ENCODE measurements around the gene SLC52A1. TPM values are rescaled to one million over a fixed set of nuclear protein-coding genes. Genes with fewer than 3 reads are reported as not detected.

The SLC52A1 gene
- polyA plus RNA-seq, 2 of the 4 experiments (the other 2 are of a cell fraction) = 1.0 to 1.4 TPM

DNA sequence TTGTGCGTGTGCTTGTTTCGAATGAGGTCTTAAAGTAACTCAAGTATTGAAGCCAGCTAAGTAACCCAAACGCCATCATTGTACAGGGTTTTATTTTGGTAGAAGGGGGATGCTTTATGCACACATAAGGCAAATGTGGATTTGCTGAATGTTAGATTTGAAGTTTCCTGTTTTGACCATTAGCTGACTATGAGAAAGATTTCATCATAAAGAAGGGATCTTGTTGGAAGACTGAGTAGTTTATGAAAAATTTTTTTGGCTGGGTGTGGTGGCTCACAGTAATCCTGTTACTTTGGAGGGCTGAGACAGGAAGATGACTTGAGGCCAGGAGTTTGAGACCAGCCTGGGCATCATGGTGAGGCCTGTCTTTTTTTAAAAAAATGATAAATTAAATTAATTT lies 33.0 kb upstream of the SLC52A1 start:
- Histone ChIP-seq H3K4me3 (no peak overlapping the region), H3K9me3 (peaks cover 9% of the 10 kb centered on the region; the same call in 1 of the 3 replicates), H3K27ac (no peak overlapping the region), H3K4me2 (no peak overlapping the region), H3K4me1 (no peaks in the 10 kb centered on the region)
- DNase-seq (ENCODE audit: low read depth in 1 of 2, low spot score in 1 of 2) (no peak), ATAC-seq (no peak), FAIRE-seq (no peak)
- CTCF ChIA-PET = interaction anchor here (1.1 to 1.6 kb wide), 4 partner anchors 40 to 502 kb away, joined by 3 to 5 read pairs (median 4); partner anchors contain the start of gene CAMTA2
- POLR2A ChIA-PET = no interaction called here
- TF ChIP-seq JUN (IDR thresholded peaks at IDR 0.05) (no peak), HOXA7 (CRISPR knock-in tag; IDR thresholded peaks at IDR 0.05) (no peak)
- 79% methylated on average over 3 of the region's 3 CpGs for WGBS (ENCODE audit: missing lambda C conversion rate)

GRCh38 chr17:5065227-5065744 lies 30.1 kb upstream of the SLC52A1 start:
- H3K4me2 ChIP-seq = no peak overlapping the region
- DNase-seq (ENCODE audit: low read depth in 1 of 2, low spot score in 1 of 2) (no peak), FAIRE-seq (peak; percentile 23), ATAC-seq (no peak)
- TF ChIP-seq MAFK (IDR thresholded peaks at IDR 0.05; ENCODE audit: partially characterized antibody) (peak; percentile 70), NR3C1 (IDR thresholded peaks at IDR 0.05) (no peak), KDM5A (IDR thresholded peaks at IDR 0.05) (no peak)
- TF ChIP-seq, protein P1, sequence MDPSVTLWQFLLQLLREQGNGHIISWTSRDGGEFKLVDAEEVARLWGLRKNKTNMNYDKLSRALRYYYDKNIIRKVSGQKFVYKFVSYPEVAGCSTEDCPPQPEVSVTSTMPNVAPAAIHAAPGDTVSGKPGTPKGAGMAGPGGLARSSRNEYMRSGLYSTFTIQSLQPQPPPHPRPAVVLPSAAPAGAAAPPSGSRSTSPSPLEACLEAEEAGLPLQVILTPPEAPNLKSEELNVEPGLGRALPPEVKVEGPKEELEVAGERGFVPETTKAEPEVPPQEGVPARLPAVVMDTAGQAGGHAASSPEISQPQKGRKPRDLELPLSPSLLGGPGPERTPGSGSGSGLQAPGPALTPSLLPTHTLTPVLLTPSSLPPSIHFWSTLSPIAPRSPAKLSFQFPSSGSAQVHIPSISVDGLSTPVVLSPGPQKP (IDR thresholded peaks at IDR 0.05; ENCODE audit: low read depth, low read length) = no peak
- H3K4me3 ChIP-seq = no peak overlapping the region
- peaks cover 3% of the 10 kb centered on the region; the same call in 1 of the 3 replicates for H3K9me3 ChIP-seq
- CTCF ChIA-PET = interaction anchor here (1.1 to 5.3 kb wide), 2 partner anchors 77 to 162 kb away, joined by 3 to 51 read pairs; partner anchors contain the start of genes CAMTA2 and CHRNE
- POLR2A ChIA-PET = no interaction called here
- no peak overlapping the region for H3K27ac ChIP-seq
- H3K4me1 ChIP-seq = no peaks in the 10 kb centered on the region
- WGBS (ENCODE audit: missing lambda C conversion rate) = 37% methylated on average over 1 of the region's 1 CpG

DNA sequence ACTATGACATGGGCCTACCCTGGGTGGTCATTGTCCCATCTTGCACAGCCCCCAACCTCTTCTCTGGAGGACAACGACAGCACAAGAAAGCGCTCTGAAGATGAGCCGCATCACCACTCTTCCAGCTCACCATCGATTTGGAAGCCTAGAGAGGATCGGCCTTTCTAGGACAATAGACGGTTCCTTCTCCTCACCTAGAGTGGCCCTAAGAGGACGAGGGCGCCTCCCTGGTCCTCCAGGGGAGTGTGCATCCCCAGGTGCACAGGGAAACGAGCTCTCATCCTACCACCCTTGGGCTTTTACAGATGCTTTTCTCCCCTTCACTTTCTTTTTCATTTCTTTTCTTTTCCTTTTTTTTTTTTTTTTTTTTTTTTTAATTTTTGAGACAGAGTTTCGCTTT lies 20.3 kb upstream of the SLC52A1 start:
- 80% methylated on average over 10 of the region's 10 CpGs for WGBS (ENCODE audit: missing lambda C conversion rate)
- ATAC-seq = peak in 1 of 2 experiments; percentile 79; a peak in 3 of 6 replicates
- Histone ChIP-seq H3K9me3 (no peaks in the 10 kb centered on the region), H3K4me3 (no peak overlapping the region), H3K4me1 (no peaks in the 10 kb centered on the region), H3K4me2 (no peak overlapping the region), H3K27ac (no peak overlapping the region)
- peak in 1 of 2 experiments; percentile 77 for DNase-seq (ENCODE audit: low read depth in 1 of 2, low spot score in 1 of 2)
- POLR2A ChIA-PET = no interaction called here
- TF ChIP-seq CBX2 (IDR thresholded peaks at IDR 0.05; ENCODE audit: borderline replicate concordance, low read depth) (no peak), HEYL (CRISPR knock-in tag; IDR thresholded peaks at IDR 0.05) (no peak)
- no peak for FAIRE-seq
- CTCF ChIA-PET = interaction anchor here (0.6 to 1.3 kb wide), 3 partner anchors 74 to 1553 kb away, joined by 3 to 6 read pairs (median 3); no protein-coding TSS in a partner anchor

DNA sequence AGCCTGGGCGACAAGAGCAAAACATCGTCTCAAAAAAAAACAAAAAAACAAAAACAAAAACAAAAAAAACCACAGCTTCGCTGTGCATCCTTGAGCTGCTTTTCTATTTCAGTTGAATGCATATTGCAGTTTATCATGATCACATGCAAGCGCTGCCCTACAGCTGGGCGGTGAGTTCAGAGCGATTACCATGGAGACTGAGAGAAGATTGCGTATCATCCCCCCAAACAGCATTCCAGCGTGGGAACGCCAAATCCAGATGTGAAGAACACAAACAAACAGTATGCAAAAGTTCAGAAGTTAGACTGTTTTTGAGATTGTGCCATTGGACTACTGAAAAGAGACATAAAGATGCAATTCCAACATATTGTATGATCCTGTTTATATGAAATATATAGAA lies 15.1 kb upstream of the SLC52A1 start:
- H3K4me2 ChIP-seq = no peak overlapping the region
- no peak for FAIRE-seq

More for the DNA sequence above, 15.1 kb upstream of the SLC52A1 start:
- TF ChIP-seq RARB (CRISPR knock-in tag; IDR thresholded peaks at IDR 0.05) (no peak), ZFP36 (IDR thresholded peaks at IDR 0.05; ENCODE audit: borderline replicate concordance, partially characterized antibody) (no peak), HOXB5 (CRISPR knock-in tag; IDR thresholded peaks at IDR 0.05) (no peak), BHLHE40 (IDR thresholded peaks at IDR 0.05; ENCODE audit: low read depth, low read length) (no peak), HOXB13 (CRISPR knock-in tag; IDR thresholded peaks at IDR 0.05; ENCODE audit: low read depth) (no peak), FOXS1 (CRISPR knock-in tag; IDR thresholded peaks at IDR 0.05) (no peak)
- TF ChIP-seq, protein P2, sequence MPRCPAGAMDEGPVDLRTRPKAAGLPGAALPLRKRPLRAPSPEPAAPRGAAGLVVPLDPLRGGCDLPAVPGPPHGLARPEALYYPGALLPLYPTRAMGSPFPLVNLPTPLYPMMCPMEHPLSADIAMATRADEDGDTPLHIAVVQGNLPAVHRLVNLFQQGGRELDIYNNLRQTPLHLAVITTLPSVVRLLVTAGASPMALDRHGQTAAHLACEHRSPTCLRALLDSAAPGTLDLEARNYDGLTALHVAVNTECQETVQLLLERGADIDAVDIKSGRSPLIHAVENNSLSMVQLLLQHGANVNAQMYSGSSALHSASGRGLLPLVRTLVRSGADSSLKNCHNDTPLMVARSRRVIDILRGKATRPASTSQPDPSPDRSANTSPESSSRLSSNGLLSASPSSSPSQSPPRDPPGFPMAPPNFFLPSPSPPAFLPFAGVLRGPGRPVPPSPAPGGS (IDR thresholded peaks at IDR 0.05) = no peak
- TF ChIP-seq, protein P3, sequence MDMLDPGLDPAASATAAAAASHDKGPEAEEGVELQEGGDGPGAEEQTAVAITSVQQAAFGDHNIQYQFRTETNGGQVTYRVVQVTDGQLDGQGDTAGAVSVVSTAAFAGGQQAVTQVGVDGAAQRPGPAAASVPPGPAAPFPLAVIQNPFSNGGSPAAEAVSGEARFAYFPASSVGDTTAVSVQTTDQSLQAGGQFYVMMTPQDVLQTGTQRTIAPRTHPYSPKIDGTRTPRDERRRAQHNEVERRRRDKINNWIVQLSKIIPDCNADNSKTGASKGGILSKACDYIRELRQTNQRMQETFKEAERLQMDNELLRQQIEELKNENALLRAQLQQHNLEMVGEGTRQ (IDR thresholded peaks at IDR 0.05) = no peak
- Histone ChIP-seq H3K27ac (no peak overlapping the region), H3K4me3 (no peak overlapping the region), H3K4me1 (no peaks in the 10 kb centered on the region), H3K9me3 (no peaks in the 10 kb centered on the region)
- ChIA-PET CTCF (interaction anchor here (0.6 to 5.9 kb wide), 5 partner anchors 12 to 367 kb away, joined by 3 to 63 read pairs (median 3); no protein-coding TSS in a partner anchor), POLR2A (interaction anchor here (0.6 kb wide), 1 partner anchor 25 kb away, joined by 5 read pairs; no protein-coding TSS in a partner anchor)
- no peak for ATAC-seq
- no peak for DNase-seq (ENCODE audit: low read depth in 1 of 2, low spot score in 1 of 2)
- WGBS (ENCODE audit: missing lambda C conversion rate) = 86% methylated on average over 9 of the region's 9 CpGs
